GM18858 (cell line): ENCODE data around the gene ASCL3.
"Not testable (repeated sequence)": the region's sequence is repeated elsewhere in the genome, so short reads cannot be mapped to it uniquely, and the experiment has no call there.

Experiments used
- ATAC-seq: cut with Tn5 transposase; IDR thresholded peaks from one replicate; pipeline ENCODE4 v1.9.1; 2021; ENCODE audit not compliant: unreplicated experiment

Gene ASCL3

GRCh38 chr11:8948886-8949285 is 6.1 kb upstream of the ASCL3 start:
- no peak for ATAC-seq

GRCh38 chr11:8947230-8947943 is 4.6 kb upstream of the ASCL3 start:
- ATAC-seq = no peak

GRCh38 chr11:8941341-8942103 is 1.3 kb downstream of the ASCL3 start:
- no peak for ATAC-seq

- ATAC-seq = no peak
Measured at GRCh38 chr11:8937659-8938058, 5.2 kb downstream of the ASCL3 start.

GRCh38 chr11:8937159-8937558 is 5.7 kb downstream of the ASCL3 start:
- ATAC-seq = no peak

GRCh38 chr11:8935789-8936188 is 7.0 kb downstream of the ASCL3 start:
- not testable (repeated sequence) for ATAC-seq

- ATAC-seq = no peak
Measured at GRCh38 chr11:8934742-8935488, 7.9 kb downstream of the ASCL3 start.

- ATAC-seq = no peak
Measured at GRCh38 chr11:8933931-8934330, 8.9 kb downstream of the ASCL3 start.

- ATAC-seq = no peak
Measured at GRCh38 chr11:8932564-8933180, 10.1 kb downstream of the ASCL3 start, which contains the start of gene C11orf16. Gene C11orf16 (minus strand): TSS chr11:8932947. CDS start chr11:8932308, 639 bp downstream.

GRCh38 chr11:8930456-8931175 is 12.2 kb downstream of the ASCL3 start:
- ATAC-seq = no peak

GRCh38 chr11:8928981-8929615 is 13.7 kb downstream of the ASCL3 start:
- ATAC-seq = no peak

- no peak for ATAC-seq
Measured at GRCh38 chr11:8928205-8928604, 14.6 kb downstream of the ASCL3 start.

GRCh38 chr11:8927233-8927632 is 15.6 kb downstream of the ASCL3 start:
- ATAC-seq = no peak

GRCh38 chr11:8926236-8926635 is 16.6 kb downstream of the ASCL3 start:
- no peak for ATAC-seq

GRCh38 chr11:8925711-8926110 is 17.1 kb downstream of the ASCL3 start:
- ATAC-seq = no peak

- no peak for ATAC-seq
Measured at GRCh38 chr11:8922691-8923090, 20.1 kb downstream of the ASCL3 start.

GRCh38 chr11:8917157-8917825 is 25.5 kb downstream of the ASCL3 start:
- ATAC-seq = no peak

GRCh38 chr11:8914661-8915018 is 28.2 kb downstream of the ASCL3 start:
- no peak for ATAC-seq

- no peak for ATAC-seq
Measured at GRCh38 chr11:8913961-8914660, 28.7 kb downstream of the ASCL3 start.
